Astrocyte of the cerebellum (primary cell): Measurements from ENCODE around the gene PDLIM3.
"Not testable (repeated sequence)": the region's sequence is repeated elsewhere in the genome, so short reads cannot be mapped to it uniquely, and the experiment has no call there.

Source experiments
- DNase-seq: peaks from one replicate; pipeline ENCODE4 v3.0.0-alpha.2; 2011; ENCODE audit warnings: low read depth
- H3K4me3 ChIP-seq: 2 replicates; pipeline ENCODE4 v1.5.1; 2011; ENCODE audit warnings: mild to moderate bottlenecking, low read depth, low read length, moderate library complexity
- CTCF ChIP-seq: IDR thresholded peaks from 2 replicates; pipeline ENCODE4 v1.5.1; 2012; ENCODE audit warnings: low read length, low read depth, moderate library complexity, mild to moderate bottlenecking; ENCODE audit errors: missing control alignments
- in situ Hi-C: cut with HindIII; loops from 2 replicates; pipeline ENCODE4 v1.10.0; 2017; ENCODE audit warnings: low sequenced_read_pairs

PDLIM3 gene

GRCh38 chr4:185535612-185536410 lies 504 bp upstream of the PDLIM3 start:
- TF ChIP-seq CTCF = no peak
- in situ Hi-C loops = no loop called here
- H3K4me3 ChIP-seq = peak overlapping the region; percentile 63
- DNase-seq = no peak

- in situ Hi-C loops = no loop called here
- no peak for DNase-seq
- H3K4me3 ChIP-seq = peak overlapping the region; percentile 63
- TF ChIP-seq CTCF = no peak
Observed at GRCh38 chr4:185534511-185534865, 819 bp downstream of the PDLIM3 start.

- H3K4me3 ChIP-seq = no peak overlapping the region
- DNase-seq = no peak
- in situ Hi-C loops = no loop called here
- TF ChIP-seq CTCF = no peak
Observed at GRCh38 chr4:185532795-185533324, 2.4 kb downstream of the PDLIM3 start.

DNA sequence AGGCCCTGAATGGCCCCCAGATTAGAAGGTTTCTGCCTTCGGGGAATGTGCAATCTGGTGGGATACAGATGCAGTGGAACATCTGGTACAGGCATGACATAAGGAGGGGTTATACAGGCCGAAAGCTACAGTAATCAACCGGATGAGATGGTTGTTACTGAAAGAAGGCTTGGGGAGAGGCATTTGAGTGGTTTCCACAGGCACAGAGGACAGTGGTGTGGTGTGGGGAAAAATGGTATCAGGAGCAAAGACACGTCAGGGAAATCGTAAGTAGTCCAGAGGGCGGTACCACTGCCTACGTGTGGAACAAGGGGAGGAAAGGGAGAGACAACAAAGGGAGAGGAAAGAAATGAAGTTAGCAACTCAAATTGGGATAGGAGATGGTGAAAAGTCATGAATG lies 3.0 kb downstream of the PDLIM3 start:
- no peak overlapping the region for H3K4me3 ChIP-seq
- TF ChIP-seq CTCF = no peak
- no peak for DNase-seq
- in situ Hi-C loops = no loop called here

GRCh38 chr4:185531654-185532053 lies 3.7 kb downstream of the PDLIM3 start:
- DNase-seq, H3K4me3 ChIP-seq, in situ Hi-C loops: not testable (repeated sequence)

DNA sequence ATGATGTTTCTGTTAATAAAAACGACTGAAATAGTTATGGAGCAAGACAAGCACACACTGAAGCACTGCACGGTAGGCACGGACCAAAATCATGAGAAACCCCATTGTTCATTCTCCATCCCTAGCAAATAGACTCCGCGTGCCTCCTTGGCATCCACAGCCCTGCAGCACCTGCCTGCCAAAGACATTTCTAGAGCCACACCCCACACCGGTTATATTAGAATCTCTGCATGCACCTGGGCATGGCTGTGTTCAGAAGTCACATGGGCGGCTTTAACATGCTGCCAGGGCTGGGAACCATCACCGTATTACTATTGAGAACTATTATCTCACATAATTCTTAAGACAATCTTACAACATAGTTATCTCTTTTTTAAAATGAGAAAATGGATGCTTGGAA lies 5.9 kb downstream of the PDLIM3 start:
- DNase-seq = no peak
- no peak for TF ChIP-seq CTCF
- in situ Hi-C loops = no loop called here

More for the DNA sequence above, 5.9 kb downstream of the PDLIM3 start:
- H3K4me3 ChIP-seq = no peak overlapping the region
